Mesenteric fat pad (tissue), 1 donor: ENCODE measurements around the gene ANGPTL5. TPM values are rescaled to one million over a fixed set of nuclear protein-coding genes. Genes with fewer than 3 reads are reported as not detected.
"Not testable (repeated sequence)": the region's sequence is repeated elsewhere in the genome, so short reads cannot be mapped to it uniquely, and the experiment has no call there.

Experiments
- DNase-seq: peaks from one replicate; pipeline ENCODE4 v3.0.0-alpha.2; 2020; ENCODE audit warnings: low spot score
- total RNA-seq: library from RNA; stranded (reverse); fragmentation: NEBNext Ultra II Directional; extraction: Animal tissue kit (Norgen Biotek cat#: 25700); gene quantifications from one replicate; pipeline ENCODE4 v1.2.1, GENCODE V29; 2021
- donor health status: DM: yes; HTN: yes; CAD: no.

Gene ANGPTL5
- total RNA-seq, 1 donor from 2014 or later: 0.58 TPM

DNA sequence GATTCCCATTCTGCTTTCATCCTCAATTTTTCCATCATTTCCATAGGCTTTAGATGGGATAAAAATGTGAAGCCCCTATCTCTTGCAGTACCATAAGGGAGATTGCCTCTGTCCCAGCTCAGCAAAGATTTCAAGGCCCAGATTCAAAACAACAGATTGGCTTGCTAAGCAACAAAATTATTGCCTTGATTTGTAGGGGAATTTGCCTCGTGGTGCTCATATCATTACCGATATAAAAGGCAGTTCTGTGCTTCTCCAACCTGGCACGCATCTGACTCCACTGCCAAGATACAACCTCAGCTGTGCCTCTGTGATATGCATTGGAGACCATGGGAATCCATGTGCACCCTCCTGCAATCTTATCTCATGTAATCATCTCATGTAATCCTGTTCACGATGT, 26.6 kb downstream of the ANGPTL5 start:
- DNase-seq: no peak

DNA sequence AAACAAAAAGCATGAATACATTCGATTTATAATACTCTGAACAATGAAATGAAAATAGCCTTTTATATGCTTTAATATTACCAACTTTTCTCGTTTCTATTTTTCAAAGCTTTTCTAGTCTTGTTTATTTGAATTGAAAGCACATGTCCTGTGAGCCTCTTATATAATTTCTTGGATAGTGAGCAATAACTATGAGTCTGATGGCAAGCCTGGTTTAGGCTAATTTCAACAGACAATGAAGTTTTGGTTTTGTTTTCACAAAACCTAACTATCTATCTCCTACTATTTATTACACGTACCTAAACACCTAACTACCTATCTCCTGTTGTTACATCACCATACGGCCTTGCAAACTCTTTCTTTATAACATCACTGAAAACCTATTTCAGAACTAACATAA, 30.7 kb downstream of the ANGPTL5 start:
- DNase-seq: no peak

DNA sequence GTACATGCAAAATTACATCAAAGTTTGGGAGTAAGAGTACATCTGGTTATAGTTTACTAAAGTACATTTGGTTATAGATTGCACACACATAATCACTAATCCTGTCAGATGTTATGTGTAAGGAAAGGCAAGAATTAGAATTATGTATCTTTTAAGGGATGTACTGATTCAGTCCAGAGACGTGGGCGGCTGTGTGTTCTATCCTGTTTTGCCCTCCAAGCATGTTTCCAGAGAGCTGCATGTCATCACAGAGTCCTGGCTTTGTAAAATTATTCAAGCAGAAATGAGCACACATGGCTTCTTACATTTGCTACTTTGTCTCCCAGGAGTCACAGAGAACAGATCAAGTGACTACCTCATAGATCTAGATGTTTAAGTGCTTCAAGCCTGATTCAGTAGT, 34.7 kb downstream of the ANGPTL5 start:
- no peak for DNase-seq

DNA sequence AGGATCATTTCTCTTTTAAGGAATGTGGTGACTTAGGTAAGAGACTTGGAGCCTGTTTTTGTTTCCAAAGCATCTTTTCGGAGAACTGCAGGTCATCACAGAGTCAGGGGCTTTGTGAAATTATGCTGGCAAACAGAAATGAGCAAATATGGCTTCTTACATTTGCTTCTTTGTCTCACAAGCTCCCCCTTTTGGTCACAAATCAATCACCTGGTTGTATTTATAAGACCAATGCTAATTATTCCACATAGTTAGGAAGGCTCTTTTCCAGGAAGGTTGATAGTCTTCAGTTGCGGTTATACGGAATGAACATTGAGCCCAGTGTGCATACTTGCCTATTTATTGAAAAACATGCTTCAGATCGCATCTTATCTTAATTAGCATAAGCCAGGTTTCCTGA, 36.1 kb downstream of the ANGPTL5 start:
- no peak for DNase-seq

DNA sequence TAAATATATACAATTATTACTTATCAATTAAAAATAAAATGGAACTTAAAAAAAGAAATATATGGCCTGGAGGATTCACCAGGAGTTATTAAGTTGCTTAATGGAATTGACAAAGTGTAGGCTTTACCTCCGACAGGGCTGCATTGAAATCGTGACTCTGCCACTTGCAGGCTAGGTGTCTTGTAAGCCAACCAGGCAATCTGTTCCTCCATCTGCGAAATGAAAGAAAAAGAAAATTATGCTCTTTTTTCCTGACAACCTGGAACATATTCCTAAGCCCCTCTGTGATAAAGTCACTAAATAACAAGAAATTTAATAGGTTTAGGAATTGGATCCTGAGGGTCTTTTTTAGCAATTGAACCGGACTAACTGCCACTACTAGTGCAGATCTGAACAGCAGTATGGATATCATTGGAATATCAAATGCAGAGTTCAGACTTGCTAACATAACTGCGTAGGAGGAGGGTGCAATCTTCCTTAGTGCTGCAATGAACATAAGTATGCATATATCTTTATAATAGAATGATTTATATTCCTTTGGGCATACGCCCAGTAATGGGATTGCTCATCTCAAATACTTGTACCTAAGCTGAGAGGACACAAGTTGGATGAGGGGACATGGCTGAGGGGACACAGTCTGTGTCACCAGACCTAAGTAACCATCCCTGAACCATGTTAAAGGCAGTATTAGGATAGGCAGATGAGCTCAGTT, 44.0 kb downstream of the ANGPTL5 start:
- DNase-seq: no peak

DNA sequence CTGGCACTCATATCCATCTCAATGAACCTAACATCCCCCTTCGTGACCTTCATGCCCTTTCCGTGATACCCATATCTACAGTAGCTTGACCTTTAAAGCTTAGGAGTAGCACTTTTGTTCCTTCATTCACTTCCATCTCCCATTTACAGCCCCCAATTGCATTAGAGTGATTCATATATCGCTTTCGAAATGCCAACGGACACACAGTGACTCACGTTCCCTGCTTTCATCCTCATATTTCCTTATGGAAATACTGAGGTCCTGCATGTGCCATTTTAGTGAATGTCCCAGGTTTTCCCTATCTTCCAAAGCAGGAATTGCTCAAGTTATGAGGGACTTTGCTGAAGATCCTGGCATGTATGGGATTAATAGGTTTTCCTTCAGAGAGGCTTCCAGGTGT, 45.8 kb downstream of the ANGPTL5 start:
- no peak for DNase-seq

DNA sequence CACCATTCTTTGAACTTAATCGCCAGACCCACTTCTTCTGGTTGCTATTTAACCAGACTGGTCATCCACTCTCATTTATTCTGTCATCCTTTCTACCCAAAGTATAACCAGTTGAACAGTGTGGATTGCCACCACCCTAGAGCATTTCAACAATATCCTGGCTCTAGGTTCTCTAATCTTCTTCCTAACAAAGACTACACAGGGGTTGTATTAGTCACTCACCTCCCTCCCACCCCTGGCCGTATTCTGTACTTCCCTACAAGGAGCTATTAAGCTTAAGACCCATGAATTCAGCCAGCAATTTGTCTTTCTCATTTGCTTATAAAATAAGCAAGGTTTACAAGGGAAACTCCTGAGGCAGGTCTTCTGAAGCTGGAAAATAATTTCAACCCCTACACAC, 48.4 kb downstream of the ANGPTL5 start:
- no peak for DNase-seq

DNA sequence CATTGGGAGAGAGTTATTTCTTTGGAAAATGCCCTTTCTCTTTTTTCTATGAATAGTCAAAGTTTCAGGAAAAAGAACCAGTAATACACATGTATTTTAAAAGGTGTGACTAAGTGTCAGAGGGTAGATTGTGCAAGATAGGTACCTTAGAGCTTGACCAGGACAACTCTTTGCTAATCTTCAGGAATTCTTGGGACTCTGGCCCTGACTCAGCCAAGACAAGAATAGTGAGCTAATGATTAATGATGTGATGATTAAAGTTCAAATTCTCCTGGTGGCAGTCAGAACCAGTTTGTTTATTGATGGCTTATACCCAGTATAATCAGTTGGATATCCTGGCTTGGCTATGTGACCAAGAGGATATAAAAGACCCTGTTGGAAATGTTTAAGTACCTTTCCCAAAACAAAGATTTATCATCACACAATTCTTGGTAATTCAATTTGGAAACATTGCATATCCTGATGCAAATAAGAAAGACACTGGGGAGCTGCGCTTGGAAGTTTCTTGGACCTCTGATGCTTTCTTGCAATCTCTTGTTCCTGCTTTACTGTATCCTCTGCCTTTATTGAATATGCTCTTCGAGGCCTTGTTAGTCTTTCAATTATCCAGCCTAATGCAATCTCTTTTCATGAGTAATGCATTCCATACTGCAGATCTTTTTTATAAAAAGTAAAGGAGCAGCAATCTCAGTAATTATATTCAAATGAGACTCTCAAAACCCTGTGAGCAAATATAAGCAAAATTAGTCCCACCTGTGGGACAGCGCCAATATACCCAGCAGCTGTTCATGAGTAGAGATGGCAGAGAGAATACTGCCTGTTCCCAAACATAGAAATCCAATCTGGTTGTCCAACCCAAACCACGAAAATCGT, 49.5 kb downstream of the ANGPTL5 start:
- DNase-seq: no peak

DNA sequence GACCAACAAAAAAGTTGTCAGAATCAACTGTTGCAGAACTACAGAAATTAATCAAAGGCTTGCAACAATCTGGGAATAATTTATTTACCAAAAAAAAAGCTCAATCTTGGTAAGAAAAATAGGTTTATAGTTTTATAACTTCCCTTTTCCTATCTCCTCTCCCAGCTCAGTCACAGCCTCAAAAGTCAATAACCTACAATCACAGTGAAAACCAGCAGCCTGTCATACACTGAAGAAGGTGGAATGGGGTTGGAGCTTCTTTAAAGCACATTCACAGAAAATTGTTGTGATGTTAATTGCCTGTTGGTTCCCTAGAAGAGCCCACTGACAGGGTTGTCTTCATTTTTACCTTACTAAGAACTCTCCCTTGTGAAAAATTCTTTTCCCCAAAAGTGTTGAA, 52.2 kb downstream of the ANGPTL5 start:
- DNase-seq: no peak

DNA sequence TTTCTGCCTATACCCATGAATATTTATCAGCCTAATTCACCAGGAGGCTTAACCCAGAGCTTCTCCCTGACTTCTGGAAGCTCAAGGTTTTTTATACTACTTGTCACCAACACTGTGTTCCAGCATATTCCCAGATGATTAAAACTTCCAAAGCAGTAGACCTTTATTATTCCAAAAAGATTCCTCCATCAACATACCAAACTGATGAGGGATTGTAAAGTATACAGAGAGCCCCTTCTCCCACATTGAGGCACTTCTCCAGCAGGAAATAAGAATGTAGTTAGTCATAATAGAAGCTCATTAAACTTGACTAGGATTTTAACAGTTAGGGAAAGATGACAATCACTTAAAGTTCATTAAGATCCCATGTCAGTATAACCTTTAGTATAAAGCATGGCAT, 53.0 kb downstream of the ANGPTL5 start:
- no peak for DNase-seq

DNA sequence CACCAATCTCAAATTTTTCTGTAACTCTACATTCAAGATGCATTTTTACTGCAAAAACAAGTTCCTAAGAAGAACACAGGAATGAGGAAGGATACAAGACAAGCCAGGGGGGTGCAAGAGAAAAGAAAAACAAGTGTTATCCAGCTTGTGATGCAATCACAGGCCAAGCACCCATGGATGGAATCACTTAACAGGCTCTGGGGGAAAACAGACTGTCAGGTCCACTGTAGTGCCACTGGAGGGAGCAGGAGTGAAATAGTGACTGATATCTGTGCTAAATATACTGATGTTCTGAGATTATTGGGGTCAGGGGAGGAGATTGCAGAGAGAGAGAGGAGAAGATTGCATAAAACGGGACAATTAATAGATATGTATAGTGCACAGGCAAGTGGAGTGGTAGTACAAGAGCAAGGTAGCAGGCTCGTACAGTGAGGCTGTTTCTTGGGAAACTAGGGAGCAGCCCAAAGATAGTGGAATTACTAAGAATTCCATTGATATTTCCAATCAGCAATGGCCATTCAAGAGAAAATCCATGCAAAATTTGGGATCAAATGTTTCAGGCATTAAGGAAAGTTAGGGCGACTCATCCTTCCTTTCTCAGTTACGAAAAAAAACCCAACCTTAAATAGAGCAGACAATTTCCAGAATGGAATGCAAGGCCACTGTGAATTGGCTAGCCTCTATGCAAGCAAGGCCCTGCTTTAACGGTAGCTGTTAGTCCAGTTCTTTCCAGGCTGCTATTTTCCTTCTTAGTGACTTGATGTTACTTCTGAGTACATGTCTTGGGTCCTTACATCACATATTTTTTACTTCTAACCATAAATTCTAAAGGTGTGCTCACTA, 53.7 kb downstream of the ANGPTL5 start:
- DNase-seq: no peak

DNA sequence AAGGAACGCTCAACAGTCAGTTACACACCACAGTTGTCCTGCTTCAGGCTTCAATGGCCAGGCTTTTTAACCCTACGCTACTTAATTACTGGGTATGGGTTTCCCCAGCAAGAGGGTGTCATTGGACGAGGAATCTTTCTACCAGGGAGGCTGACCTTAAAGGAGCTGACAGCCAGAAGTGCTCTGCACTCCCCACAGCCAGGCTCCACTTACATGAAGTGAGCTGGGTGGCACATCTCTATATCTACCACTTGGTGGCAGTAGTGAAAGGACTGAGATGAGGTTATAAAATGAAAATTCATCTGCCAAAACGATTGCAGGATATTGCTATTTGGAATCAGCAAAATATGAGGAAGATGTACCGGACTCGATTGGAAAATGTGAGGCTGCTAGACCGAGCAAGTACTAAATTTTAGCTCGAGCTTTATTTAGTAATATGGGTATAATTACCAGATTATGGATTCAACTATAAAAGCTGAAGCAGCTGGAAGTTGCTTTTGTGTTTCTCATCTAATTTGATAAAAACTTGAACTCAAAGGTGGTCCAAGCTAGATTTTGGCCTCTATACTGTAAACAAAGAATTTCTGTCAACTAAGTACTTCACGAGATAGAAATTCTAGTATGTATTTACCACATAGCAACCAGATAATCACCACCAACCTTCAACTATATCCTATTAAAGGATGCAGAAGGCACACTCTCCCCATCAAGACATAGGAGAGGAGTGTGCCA, 55.5 kb downstream of the ANGPTL5 start:
- DNase-seq: no peak

DNA sequence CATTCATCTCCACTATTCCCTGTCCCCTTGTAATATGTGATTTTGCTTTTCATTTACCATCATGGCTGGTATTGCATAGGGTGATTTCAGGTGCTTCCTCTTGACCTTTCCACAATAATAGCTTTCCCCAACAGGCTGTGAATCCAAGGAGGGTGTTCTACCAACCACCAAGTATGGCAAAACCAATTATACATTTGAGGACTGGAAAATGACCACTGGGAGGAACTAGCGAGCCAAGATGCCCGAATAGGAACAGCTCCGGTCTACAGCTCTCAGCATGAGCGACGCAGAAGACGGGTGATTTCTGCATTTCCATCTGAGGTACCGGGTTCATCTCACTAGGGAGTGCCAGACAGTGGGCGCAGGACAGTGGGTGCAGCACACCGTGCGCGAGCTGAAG, 64.1 kb downstream of the ANGPTL5 start:
- not testable (repeated sequence) for DNase-seq

DNA sequence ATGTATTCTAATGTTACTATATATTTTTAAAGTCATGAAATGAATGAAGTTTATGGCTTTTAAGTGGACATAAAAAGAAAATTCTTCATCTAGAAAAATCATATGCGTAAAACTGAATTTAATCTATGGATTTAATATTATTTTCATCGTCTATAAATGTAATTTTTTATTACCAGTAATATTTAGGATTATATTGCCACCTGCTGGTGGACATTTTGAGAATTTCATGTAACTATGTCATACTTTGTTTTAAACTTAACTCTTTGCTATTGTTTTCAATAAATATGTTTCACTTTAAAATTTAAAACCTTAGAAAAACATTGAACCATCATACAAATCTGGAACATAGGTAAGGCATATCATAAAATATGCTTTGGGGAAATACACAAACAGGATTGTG, 68.1 kb downstream of the ANGPTL5 start:
- DNase-seq: no peak

DNA sequence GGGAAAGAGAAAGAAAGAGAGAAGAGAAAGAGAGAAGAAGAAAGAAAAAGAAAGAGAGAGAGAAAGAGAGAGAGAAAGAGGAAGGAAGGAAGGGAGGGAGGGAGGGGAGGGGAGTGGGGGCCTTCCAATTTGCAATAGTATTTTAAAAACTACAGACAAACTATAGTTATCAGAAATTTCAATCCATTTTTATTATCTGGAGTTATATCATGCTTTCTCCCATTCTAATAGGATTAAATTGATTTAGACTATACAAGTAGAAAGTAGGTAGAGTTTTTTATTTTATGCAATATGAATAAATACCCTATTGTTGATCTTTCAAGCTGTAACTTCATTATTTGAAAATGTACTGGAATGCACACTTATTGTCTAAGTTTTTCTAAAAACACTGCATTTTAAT, 71.7 kb downstream of the ANGPTL5 start:
- DNase-seq: no peak

DNA sequence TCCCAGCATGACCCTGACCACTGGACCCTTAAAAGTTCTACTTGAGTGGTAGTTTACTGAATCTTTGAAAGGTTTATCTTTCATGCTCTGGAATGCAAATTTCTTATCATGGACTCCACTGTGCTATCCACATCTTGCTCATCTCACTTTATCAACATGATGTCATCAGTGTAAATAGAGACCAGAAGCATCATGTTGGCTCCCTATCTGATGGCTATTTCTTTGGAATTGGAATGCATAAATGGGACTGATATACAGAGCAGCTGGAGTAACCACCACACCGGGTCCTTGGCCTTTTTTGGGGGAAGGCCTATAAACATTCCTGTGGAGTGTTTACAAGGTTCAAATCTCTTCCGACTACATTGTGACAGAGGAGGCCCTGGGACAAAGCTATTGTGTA, 75.6 kb downstream of the ANGPTL5 start:
- no peak for DNase-seq

Other genes with a start within 250 kb of the ANGPTL5 start
- 6.5 TPM for gene CEP126, start 1.5 kb downstream of the ANGPTL5 start, total RNA-seq
- 3.0 TPM for gene CFAP300, start 130.9 kb upstream of the ANGPTL5 start, total RNA-seq
- gene YAP1, start 193.9 kb upstream of the ANGPTL5 start, total RNA-seq: 135 TPM